Stimulated activated CD4-positive, alpha-beta T cell treated with anti-CD3 and anti-CD28 coated beads, Interleukin-12 subunit alpha, Interleukin-12 subunit beta, amount 100 ng/mL, for 4 hours (primary cell): ENCODE data around the gene JAM3.

Experiments
- DNase-seq: peaks from one replicate; pipeline ENCODE4 v3.0.0-alpha.2; 2020

JAM3 gene

DNA sequence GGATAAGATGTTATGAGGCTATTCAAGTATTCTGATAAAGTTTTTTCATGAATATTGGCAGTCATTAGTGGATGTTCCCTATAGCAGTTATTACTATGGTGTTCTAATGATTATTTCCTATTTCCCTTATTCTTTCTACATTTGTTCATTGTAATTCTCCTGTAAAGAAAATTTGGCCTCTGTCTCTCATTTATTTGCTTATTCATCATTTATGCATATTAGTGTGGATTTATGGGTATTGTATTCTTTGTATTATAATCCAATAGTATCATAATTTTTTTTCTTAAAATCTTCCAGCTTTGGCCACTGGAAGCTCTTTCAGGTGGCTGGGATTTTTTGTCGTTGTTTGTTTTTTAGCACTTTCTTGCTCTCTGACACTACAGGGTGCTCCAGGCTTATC is 47.3 kb downstream of the JAM3 start:
- DNase-seq: no peak

DNA sequence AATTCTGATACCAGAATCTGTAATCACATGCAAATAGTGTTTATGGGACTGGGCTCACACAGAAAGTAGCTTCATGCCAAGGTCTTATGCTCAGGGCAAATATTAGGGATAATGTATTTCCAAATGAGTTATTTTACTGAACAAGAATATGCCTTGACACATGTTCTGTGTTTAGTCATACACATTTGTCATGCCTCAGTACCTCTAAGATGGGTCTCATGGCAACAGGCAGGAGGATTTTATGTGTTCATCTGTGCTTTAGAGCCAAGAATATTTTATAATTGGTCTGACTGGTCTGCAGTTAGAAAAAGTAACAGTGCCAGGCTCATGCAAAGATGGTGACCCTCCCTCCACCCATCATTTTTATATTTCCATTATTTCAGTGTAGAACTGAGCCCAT is 49.1 kb downstream of the JAM3 start:
- DNase-seq: no peak

DNA sequence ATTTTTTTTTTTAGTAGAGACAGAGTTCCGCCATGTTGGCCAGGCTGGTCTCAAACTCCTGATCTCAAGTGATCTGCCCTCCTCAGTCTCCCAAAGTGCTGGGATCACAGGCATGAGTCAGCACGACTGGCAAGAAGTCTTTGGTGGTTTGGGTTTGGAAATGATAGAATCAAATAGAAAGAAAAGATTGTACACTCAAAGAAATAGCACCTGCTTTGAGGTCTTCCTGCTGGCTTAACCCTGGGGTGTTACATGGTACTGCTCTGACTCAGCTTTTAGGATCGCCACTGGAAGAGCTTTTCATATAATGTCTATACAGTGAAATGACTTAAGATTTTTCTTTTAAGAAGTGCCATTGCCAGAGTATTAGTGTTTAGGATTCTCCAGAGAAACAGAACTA is 50.2 kb downstream of the JAM3 start:
- no peak for DNase-seq

DNA sequence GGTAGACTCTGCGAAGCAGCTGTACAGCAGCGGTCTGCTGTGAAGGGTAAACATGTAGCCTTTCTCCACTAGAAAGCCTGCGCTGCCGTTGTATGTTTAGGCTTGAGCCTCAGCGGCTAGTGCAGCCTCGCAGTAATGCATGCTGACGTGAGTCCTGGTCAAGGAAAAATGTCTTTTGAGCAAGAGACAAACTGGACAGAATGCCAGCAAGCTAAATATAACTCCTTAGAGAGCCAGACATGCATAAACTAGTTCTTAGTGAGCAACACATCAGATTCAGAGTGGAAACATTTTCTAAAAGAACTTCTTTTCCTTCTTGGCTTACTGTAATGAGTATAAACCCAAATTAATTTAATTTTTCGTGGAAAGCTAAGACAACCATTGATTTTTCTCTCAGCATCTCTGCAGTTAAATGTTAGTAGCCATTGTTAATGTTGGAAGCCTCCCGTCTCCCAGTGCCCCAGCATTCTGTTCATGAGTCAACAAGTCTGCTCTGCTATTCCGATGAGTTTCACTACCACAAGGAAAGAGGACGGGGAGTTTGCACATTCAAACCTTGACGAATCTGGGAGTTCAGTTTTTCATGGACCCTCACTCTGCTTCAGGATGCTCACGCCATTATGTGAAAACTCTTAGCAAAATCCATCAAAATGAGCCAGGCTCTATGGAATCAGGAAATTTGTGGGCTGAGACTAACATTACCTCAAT is 51.4 kb downstream of the JAM3 start:
- DNase-seq: no peak

DNA sequence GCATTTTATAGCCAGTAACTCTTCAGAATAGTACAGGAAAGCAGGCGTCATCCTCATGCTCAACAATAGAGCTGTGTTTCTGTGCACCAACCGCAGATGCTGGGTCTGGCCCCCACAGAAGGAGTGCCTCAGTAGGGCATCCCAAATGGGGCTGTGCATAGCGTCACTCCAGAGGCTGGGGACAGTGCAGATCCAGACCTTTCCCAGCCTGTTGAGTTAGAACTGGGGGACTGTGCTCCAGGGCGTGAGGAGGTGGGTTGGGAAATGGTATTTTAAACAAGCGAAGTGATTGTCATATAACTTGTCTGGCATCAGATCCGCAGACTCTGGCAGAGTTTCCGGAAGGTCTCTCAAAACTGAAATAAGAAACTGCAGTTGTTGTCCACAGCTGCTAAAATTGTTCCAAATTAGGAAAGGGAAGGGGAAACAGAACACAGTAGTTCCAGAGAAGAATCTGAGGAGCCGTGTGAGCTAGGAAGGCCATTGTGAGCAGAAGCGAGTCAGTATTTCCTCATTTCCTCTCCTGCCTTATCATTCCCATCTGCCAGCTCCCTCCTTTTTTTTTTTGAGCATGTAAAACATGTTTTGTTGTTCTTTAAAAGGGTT is 52.2 kb downstream of the JAM3 start:
- no peak for DNase-seq

DNA sequence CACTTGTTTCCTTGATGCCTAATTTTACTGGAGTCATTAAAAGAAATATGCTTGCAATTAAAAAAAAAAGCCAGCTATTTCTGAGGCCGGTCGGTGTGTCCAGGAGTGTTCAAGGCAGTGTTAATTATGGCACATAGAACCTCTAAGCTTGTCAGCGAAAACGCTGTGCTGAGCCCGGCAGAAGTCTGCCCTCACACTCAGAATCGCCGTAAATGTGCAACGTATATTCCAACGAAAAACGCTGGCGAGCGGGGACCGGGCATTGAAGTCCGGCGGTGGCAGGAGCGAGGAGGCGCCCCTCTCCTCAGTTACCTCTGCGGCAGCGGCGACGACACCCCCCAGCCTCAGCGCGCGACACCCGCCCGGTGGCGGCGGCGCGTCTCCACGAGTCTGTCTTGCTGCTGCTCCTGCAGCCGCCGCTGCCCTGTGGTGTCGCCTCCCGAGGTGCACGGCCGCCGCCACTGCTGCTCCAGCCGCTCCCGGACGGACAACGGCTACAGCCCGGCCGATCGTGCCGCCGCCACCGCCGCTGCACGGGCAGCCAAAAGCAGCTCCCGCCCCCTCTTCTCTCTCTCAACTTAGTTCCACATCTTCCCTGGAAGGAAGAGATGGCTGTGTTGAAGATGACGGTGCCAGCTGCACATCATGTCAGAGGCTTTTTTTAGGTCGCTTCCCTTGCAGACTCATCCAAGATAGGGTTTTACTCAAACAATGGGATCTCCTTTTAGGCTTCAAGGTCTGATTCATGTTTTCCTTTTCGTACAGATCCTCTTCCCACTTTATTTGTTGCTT is 56.0 kb downstream of the JAM3 start:
- DNase-seq: no peak

DNA sequence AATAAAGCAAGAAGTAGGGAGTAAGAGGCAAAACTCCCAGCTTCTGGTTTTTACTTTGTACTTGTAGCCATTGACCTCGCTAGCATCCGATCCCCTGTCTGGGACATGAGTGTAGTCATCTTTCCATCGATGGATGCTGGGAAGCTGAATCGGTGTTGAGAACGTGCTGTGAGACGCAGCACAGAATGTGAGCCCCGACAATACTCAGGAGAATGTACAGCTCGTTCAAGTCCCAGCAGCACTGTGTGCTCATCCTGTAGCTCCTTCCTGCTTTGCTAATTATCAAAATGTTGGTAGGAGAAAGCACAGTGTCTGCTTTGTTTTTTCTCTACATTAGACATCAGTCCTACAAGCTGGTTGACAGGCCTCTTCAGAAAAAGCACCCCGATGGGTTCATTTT is 56.6 kb downstream of the JAM3 start:
- DNase-seq: no peak

DNA sequence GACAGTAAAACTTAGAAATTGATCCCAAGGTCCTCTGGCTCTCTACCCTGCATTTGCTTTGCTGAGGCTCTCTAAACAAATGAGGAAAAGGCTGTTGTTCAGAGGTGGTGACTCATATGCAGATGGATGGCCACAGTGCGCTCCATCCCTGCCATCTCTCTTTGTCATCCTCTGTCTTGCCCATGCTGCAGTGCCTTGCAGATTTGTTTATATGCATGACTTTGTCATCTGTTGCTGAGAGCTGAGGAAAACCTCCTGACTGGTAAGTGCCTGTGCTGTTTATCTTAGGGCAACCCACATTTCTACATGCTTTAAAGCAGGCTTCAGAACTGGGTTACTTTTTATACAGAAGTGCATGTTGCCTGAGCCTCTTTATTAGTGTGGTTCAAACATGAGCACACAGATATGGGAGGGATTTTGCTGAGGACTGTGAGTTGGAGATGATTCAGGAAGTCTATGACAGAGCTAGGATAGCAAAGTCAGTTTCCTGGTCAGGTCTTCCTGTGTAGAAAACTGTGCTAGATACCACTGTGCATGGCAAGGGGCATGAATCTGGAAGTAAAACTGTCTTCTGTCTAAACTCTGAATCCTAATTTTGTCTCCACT is 57.4 kb downstream of the JAM3 start:
- DNase-seq: no peak

DNA sequence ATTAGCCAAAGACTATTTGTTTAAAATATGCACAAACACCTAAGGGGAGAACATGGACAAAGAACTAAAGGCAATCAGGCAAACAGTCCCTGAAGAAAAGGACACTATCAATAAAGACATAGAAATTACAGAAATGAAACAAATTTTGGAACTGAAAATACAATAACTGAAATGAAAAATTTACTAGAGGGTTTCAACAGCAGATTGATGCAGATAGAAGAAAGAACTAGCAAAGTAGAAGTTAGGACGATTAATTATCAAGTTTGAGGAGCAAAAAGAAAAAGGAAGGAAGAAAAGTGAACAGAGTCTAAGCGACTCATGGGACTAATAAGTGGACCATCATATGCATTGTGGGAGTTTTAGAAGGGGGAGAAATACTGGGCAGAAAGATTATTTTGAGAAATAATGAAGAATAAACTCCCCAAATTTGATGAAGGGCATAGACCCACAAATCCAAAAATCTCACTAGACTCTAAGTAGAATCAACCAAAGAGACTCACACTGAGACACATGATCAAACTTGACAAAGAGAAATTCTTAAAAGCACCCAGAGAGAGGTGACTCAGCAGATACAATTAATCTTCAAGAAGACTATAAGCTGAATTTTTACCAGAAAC is 62.9 kb downstream of the JAM3 start:
- DNase-seq: no peak

DNA sequence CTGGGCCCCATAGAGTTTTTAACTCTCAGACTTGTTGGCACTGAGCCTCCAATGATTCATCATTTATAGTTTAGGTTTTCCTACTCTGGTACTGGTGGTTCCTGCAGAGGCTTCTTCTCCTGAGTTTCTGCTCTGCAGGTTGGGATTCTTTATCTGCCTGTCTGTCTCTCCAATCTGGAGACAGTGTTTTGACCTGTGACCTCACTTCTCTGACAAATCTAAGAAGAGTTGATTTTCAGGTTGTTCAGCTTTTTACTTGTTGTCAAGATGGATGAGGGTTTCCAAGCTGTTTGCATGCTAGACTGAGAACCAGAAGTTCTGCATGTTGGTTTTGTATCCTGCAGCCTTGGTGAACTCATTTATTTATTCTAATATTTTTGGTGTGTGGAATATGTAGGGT is 63.9 kb downstream of the JAM3 start:
- DNase-seq: no peak

DNA sequence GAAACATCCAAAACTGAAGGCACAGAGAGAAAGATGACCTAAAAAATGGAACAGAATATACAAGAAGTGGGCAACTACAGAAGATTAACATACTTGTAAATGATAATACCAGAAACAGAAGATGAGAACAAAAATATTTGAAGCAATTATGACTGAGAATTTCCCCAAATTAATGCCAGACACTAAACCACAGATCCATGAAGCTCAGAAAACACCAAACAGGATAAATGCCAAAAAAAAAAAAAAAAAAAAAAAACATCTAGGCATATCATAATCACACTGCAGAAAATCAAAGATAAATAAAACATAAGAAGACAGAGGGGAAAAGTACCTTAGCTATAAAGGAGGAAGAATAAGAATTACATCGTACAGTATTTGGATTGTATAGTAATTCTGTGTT is 65.3 kb downstream of the JAM3 start:
- no peak for DNase-seq

DNA sequence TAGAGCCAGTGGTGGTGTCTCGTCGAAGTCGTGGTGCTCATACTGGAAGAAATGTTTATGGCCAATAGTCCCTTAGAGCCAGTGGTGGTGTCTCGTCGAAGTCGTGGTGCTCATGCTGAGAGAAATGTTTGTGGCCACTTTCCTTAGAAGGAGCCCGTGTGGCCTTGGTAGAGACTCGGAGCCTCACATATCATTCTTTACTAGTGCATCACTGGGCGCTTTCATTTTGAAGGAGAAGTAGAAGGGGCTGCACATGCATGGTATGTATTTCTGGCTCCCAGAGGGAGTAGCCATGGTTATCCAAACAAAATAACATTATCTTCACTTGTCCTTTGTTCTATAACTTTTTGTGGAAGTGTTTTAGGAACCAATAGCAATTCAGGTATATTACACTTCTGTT is 69.5 kb downstream of the JAM3 start:
- DNase-seq: no peak

DNA sequence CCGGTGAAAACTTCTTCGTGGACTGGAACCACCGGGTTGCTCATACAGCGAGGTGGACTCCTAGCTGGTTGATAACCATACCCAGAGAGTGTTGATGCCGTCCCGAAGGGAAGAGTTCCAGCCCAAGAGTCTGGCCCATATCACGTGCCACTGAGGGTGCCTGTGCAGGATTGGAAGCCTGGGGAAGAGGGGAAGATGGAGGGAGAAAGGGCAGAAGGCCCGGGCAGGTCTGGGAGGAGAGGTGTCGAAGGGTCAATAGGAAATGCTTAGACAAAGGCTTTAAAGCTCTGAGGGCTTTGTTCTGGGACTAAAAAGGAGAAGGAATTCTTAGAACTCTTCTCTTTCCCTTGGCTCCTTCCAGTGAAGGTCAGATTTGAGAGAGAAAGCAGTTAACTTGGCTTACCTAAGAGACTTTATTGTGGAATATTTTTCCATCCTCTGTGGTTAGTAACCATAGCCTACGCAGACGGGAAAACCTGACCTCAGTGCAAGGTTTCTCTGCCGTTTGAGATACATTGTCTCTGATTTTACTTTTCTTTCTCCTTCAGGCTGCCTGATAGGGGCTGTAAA is 70.5 kb downstream of the JAM3 start:
- no peak for DNase-seq

DNA sequence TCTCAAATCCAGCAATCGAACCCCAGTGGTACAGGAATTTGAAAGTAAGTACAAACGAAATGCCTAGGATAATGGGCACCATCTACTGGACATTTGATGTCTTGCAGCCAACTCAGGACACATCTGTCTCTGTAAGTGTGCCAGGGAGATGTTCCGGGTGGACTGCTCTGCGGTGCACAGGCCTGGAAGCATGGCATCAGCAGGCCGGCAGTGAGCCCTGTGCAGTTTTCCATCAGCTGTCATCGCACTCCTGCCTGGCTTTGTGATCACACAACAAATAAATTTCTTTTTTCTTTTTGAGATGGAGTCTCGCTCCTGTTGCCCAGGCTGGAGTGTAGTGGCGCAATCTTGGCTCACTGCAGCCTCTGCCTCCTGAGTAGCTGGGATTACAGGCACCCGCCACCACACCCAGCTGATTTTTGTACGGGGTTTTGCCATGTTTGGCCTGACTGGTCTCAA is 71.0 kb downstream of the JAM3 start:
- DNase-seq: no peak

DNA sequence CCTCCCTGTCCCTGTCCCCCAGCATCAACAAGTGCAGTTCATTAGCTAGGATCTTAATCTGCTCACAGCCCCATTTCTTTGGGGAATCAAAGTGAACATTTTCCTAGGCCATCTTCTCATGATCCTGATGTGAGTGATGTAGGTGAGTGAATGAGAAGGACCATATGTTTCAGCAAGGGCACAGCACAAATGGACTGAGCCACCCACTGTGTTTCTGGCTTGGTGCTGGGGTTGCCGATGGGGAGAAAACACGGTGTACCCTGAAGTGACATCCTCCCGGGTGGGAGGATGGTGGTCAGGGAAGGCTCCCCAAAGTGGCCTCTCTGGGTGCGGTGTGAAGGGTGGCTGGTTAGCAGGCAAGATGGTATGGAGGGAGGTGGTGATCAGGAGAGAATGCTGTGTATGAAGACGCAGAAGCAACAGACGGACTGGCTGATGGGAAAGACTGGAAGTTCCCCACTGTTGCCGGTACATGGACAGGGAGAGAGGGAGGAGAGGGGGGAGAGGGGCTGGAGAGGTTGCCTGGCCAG is 72.2 kb downstream of the JAM3 start:
- no peak for DNase-seq

DNA sequence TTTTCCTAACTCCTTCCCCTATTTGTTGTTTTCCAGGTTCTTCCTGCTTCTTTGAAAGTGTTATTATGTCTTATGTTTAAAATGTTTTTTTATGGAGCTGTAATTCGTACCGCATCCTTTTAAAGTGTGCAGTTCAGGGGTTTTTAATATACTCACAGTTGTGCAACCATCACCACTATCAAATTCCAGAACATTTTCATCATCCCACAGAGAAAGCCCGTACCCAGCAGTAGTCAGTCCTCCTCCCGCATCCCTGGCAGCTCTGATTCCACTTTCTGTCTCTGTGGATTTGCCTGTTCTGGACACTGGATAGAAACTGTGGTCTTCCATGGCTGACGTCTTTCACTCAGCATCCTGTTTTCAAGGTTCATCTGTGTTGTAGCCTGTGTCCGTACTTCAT is 73.7 kb downstream of the JAM3 start:
- no peak for DNase-seq

DNA sequence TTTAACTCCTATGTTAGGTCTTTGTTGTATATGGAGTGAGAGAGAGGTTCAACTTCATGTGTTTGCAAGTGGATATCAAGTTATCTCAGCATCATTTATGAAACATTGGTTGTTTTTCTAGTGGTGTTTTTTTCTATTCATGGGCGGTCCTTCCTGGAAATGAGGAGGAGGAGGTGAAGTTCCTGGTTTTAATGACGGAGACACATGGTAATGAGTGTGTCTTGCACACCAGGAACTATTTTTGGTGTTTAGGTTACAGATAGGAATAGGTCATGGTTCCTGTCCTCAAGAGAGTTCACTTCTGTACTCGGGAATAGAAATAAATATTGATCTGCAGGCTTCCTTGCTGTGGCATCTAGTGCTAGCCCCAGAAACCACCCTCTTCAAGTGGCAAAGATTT is 74.9 kb downstream of the JAM3 start:
- no peak for DNase-seq

DNA sequence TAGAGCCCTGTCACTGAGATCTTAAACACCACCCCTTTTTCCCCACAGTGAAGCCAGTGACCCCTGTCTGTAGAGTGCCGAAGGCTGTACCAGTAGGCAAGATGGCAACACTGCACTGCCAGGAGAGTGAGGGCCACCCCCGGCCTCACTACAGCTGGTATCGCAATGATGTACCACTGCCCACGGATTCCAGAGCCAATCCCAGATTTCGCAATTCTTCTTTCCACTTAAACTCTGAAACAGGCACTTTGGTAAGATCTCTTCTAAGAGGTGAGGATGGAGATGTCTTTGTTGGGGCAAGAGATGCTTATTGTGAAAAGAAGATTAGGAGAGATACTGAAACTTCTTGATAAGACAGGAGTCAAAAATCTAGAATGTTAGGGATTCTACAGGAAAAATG is 75.9 kb downstream of the JAM3 start:
- DNase-seq: no peak

DNA sequence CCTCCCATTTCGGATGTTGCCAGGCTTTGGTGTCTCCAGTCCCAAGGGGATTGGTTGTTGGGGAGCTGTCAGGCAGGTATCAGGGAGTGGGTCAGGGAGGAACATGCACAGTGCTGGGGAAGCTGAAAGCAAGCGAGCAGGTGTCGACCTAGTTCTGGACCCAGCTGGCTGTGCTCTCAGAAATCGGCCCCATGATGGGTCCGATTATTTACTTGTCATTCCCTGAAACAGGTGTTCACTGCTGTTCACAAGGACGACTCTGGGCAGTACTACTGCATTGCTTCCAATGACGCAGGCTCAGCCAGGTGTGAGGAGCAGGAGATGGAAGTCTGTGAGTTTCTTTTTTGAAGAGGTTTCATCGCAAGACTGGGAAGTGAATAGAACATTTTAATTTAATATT is 76.8 kb downstream of the JAM3 start:
- no peak for DNase-seq

DNA sequence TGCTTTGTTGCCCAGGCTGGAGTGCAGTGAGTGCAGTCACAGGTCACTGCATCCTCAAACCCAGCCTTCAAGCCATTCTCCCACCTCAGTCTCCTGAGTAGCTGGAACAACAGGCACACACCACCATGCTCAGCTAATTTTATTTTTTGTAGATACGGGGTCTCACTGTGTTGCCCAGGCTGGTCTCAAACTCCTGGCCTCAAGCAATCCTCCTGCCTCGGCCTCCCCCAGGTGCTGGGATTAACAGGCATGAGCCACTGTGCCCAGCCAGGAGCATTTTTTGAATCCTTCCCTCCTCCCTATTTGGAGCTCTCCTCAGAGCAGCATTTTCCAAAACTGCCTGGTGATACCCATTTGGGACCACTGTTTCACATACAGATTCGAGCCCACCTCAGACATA is 77.7 kb downstream of the JAM3 start:
- DNase-seq: no peak

DNA sequence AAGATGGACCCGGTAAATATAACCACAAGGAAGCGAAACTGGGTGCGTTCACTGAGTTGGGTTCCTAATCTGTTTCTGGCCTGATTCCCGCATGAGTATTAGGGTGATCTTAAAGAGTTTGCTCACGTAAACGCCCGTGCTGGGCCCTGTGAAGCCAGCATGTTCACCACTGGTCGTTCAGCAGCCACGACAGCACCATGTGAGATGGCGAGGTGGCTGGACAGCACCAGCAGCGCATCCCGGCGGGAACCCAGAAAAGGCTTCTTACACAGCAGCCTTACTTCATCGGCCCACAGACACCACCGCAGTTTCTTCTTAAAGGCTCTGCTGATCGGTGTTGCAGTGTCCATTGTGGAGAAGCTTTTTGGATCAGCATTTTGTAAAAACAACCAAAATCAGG is 80.5 kb downstream of the JAM3 start:
- no peak for DNase-seq

DNA sequence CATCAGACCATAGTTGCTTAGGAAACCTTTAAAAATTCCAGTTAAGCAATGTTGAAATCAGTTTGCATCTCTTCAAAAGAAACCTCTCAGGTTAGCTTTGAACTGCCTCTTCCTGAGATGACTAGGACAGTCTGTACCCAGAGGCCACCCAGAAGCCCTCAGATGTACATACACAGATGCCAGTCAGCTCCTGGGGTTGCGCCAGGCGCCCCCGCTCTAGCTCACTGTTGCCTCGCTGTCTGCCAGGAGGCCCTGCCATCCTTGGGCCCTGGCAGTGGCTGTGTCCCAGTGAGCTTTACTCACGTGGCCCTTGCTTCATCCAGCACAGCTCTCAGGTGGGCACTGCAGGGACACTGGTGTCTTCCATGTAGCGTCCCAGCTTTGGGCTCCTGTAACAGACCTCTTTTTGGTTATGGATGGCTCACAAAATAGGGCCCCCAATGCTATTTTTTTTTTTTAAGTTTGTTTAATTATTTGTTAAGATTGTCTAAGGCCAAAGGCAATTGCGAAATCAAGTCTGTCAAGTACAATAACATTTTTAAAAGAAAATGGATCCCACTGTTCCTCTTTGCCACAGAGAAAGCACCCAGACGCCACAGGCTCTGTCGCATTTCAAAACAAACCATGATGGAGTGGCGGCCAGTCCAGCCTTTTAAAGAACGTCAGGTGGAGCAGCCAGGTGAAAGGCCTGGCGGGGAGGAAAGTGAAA is 81.5 kb downstream of the JAM3 start:
- DNase-seq: no peak
